ENCODE measurements around the gene HTT.

HTT gene

DNA sequence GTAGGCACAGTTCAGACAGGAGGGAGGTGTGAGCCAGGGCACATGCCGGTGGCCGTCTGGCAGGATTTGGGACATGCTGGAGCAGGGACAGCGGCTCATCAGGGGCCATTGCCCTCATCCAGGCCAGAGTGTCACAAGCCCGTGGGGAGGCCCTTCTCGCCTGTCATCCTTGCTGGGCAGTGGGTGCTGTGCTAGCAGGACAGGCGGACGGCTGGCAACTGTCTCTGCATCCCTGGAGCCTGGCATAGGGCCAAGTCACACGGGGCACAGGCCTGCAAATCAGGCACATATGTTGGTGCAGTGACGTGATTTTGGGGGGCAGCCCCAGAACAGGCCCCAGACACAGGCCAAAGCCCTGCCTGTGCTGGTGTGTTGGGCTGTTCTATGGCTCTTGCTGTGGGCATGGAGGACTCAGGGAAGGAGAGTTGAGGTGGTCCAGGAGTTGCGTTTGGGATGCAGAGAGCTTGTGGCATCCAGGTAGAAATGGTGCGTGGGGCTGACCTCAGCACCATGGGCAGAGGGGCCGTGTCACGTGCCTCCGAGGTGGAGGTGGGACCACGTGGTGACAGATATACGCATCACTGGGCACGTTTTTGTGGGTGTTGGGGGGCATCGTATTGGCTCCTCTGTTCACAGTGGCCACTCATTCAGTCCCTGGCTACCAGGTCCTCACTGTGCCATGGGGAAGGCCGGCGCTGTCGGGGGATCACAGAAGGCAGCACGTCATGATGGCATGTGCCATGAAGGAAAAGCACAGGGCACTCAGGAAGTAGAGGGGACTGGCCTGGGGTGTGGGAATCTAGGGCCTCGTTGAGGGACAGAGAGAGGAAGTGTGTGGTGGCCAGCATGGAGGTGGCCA lies 159.9 kb downstream of the HTT start:
- no peak for DNase-seq (ENCODE audit: low read depth in 2 of 2)

DNA sequence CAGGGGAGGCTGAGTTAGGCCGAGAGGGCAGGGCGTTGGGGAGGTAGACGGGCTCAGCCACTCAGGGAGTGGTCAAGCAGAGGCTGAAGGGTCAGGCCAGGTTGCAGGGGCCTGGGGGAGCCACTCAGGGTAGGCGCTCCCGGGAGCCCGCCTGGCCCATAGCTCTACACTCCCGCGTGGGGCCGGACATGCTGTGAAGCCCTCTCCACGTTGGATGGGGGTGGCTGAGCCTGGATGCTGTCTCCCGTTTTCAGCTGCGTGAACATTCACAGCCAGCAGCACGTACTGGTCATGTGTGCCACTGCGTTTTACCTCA lies 160.5 kb downstream of the HTT start:
- no peak for DNase-seq (ENCODE audit: low read depth in 2 of 2)

DNA sequence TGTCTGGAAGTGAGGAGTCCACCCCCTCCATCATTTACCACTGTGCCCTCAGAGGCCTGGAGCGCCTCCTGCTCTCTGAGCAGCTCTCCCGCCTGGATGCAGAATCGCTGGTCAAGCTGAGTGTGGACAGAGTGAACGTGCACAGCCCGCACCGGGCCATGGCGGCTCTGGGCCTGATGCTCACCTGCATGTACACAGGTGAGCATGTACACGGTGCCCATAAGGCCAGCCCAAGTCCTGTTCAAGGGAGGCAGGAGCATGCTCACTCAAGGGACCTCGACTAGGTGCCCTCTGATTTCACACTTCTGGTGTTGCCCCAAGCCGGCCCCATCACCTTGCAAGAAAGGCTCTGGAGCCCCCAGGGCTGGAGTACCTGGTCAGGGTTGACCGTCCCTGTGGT lies 161.1 kb downstream of the HTT start:
- no peak for DNase-seq (ENCODE audit: low read depth in 2 of 2)

GRCh38 chr4:3236326-3236878 lies 161.9 kb downstream of the HTT start:
- no peak for DNase-seq (ENCODE audit: low read depth in 2 of 2)

DNA sequence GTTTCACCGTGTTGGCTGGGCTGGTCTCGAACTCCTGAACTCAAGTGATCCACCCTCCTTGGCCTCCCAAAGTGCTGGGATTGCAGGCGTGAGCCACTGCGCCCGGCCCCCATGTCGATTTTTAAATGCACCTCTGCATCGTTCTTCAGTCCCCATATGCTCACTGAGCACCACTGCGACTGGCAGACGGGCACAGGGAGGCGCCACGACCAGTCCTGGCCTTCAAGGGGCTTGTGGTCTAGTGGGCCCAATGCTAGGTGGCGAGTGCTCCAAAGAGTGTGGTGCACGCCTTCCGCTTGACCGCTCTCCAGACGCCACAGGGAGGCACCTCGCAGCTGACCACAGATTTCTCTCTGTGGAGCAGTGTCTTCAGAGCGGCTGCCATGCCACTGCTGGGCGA lies 162.8 kb downstream of the HTT start:
- DNase-seq (ENCODE audit: low read depth in 2 of 2) = no peak

GRCh38 chr4:3237712-3238560 lies 163.5 kb downstream of the HTT start:
- DNase-seq (ENCODE audit: low read depth in 2 of 2) = no peak

- no peak for DNase-seq (ENCODE audit: low read depth in 2 of 2)
Observed at GRCh38 chr4:3238721-3239120, 164.2 kb downstream of the HTT start.

GRCh38 chr4:3239303-3239702 lies 164.8 kb downstream of the HTT start:
- no peak for DNase-seq (ENCODE audit: low read depth in 2 of 2)

DNA sequence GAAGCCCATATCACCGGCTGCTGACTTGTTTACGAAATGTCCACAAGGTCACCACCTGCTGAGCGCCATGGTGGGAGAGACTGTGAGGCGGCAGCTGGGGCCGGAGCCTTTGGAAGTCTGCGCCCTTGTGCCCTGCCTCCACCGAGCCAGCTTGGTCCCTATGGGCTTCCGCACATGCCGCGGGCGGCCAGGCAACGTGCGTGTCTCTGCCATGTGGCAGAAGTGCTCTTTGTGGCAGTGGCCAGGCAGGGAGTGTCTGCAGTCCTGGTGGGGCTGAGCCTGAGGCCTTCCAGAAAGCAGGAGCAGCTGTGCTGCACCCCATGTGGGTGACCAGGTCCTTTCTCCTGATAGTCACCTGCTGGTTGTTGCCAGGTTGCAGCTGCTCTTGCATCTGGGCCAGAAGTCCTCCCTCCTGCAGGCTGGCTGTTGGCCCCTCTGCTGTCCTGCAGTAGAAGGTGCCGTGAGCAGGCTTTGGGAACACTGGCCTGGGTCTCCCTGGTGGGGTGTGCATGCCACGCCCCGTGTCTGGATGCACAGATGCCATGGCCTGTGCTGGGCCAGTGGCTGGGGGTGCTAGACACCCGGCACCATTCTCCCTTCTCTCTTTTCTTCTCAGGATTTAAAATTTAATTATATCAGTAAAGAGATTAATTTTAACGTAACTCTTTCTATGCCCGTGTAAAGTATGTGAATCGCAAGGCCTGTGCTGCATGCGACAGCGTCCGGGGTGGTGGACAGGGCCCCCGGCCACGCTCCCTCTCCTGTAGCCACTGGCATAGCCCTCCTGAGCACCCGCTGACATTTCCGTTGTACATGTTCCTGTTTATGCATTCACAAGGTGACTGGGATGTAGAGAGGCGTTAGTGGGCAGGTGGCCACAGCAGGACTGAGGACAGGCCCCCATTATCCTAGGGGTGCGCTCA lies 165.8 kb downstream of the HTT start:
- no peak for DNase-seq (ENCODE audit: low read depth in 2 of 2)

DNA sequence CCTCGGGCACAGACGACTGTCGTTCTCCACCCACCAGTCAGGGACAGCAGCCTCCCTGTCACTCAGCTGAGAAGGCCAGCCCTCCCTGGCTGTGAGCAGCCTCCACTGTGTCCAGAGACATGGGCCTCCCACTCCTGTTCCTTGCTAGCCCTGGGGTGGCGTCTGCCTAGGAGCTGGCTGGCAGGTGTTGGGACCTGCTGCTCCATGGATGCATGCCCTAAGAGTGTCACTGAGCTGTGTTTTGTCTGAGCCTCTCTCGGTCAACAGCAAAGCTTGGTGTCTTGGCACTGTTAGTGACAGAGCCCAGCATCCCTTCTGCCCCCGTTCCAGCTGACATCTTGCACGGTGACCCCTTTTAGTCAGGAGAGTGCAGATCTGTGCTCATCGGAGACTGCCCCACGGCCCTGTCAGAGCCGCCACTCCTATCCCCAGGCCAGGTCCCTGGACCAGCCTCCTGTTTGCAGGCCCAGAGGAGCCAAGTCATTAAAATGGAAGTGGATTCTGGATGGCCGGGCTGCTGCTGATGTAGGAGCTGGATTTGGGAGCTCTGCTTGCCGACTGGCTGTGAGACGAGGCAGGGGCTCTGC lies 166.5 kb downstream of the HTT start:
- DNase-seq (ENCODE audit: low read depth in 2 of 2) = no peak

- no peak for DNase-seq (ENCODE audit: low read depth in 2 of 2)
Observed at GRCh38 chr4:3241898-3242524, 167.5 kb downstream of the HTT start.

GRCh38 chr4:3243136-3243780 lies 168.8 kb downstream of the HTT start:
- DNase-seq (ENCODE audit: low read depth in 2 of 2) = no peak

DNA sequence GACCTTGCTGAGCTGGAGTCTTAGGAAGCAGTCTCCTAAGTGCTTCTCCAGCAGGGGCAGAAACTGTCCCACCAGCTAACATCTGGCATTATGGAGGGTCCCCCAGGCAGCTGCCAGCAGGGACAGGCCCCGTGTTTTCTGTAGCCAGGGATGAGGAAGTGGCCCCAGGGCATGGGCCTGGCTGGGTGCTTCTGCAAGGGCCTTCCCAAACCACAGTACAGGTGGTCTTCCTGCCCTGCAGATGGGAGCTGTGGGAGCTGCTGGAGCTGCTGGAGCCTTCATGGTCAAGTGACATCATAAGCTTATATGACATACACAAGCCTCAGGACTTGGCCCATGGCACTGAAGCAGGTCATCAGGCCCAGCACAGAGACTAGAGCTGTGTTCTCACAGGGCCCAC lies 169.5 kb downstream of the HTT start:
- no peak for DNase-seq (ENCODE audit: low read depth in 2 of 2)

DNA sequence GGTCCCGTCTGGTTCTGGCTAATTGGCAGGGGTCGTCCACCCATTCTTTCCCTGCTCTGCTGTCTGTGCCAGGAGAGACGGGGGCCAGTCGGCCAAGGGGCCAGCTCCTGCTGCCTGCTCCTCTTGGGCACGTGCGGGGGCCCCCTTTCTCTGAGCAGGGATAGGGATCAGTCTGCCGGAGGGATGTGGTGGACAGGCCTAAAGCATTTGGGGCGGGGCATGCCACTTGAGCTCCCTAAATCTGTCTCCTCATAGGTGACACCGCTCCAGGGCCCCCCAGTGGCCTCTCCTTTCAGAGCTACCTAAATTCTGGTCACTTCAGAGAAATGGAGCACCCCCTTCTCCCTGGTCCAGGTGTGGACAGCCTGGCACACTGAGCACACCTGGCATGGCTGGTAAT lies 170.3 kb downstream of the HTT start:
- no peak for DNase-seq (ENCODE audit: low read depth in 2 of 2)

DNA sequence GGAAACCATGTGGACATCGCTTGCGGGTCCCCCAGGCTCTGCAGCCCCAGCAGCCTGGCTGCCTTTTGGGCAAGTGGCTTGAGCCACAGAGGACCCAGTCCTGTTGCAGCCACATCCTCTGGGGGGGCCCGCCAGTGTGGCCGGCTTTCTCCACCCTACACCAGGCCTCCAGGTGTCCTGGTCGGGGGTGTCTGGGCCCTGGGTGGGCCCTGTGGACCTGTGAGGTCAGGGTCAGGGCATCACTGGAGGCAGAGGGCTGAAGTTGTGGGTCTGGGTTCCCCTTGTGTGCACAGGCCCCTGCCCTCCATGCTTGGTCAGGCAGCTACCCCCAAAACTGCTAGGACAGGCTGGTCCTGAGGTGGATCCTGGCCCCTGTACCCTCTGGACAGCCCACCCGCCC lies 171.2 kb downstream of the HTT start:
- no peak for DNase-seq (ENCODE audit: low read depth in 2 of 2)

DNA sequence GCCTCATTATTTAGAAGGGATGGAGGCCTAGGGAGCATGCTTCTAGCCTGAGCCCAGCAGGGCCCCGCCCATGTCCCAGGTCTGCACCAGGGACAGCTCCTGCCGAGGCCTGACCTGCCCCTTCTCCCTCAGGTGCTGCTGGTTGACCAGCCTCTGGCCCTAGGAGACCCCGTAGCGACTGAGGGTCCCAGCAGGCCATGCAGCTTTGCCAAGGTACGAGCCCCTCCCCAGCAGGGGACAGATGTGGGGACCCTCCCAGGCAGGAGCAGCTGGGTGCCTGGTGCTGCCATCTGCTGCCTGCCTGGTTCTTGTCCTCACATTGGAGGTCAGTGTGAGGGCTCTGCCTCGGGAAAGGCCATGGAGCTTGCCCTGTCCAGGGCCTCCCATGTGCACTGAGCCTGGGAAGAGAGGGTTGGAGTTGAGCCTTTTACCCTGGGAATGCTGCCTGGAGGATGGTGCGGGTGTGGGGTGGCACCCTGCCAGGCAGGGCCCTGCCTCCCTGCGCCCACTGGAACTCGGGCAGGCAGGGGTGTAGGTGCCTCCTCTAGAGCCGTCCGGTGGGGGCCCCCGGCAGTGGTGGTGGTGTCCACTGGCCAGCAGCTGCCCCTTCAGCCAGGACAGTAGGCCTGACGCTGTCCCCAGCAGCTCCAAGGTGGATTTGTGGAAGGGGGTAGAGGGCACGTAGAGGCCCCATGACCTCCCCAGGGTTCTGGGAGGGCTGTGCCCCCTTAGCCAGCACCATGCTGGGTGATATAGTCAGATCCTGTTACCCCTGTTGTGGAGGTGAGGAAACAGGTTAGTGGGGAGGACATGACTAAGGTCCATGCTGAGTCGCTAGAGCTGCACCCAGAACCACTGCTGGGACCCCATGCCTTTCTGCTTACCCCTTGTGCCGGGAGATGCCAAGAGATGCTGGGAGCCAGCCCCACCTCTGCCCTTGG lies 172.2 kb downstream of the HTT start:
- DNase-seq (ENCODE audit: low read depth in 2 of 2) = no peak

DNA sequence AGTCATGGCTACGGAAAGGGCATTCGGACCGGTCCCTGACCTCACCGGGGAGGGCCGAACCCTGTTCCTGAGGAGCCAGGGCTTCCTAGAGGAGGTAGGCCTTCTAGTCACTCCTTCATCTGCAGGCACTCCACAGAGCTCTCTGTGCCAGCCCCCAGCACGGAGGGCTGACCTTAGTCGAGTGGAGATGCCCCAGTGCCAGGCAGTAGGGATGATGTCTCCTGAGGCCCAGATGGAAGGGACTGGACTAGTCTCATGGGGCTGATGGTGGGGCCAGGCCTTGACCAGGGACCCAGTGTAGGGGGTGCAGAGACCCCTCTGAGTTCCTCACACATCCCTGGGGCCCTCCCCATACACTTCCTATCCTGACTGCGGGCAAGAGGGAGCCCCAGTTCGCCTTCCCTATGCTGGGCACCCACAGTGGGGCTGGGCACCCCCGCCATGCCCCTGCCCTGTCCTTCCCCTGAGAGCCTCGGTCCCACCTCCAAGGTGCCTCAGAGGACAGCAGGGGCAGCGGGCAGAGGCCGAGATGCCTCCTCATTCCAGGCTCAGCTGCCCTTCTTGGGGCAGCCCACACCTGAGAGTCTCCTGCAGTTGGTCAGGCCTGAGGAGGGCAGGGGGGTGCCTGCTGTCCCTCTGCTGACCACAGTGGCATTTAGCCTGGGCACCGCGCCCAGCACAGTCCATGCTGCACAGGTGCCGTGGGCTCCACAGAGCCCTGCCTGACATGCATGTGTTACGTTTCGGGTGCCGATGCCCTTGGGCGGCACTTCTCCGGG lies 173.1 kb downstream of the HTT start:
- no peak for DNase-seq (ENCODE audit: low read depth in 2 of 2)

DNA sequence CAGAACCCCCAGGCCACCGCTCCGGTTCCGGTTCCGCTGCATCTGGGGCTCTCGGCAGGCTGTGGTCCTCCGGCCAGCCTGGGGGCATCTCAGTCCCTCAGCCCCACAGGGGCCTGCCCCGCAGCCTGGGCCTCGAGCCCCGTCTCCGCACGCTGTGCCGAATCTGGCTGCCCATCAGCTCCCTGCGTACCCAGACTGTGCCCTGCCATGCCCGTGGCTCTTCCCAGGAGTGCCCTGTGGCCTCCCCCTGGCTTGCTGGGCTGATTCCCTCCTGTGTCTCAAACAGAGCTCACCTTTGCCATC lies 173.6 kb downstream of the HTT start:
- no peak for DNase-seq (ENCODE audit: low read depth in 2 of 2)
